ENCODE results near the gene DRC1.
A peak's percentile ranks its signal among the peaks of the same experiment; 100 is the strongest.
"Not testable (repeated sequence)": the region's sequence is repeated elsewhere in the genome, so short reads cannot be mapped to it uniquely, and the experiment has no call there.

Gene DRC1

GRCh38 chr2:26401739-26402541 lies at the start of gene DRC1:
Gene DRC1 (plus strand): TSS chr2:26401920. CDS start chr2:26401990, 70 bp downstream.
- no peak for DNase-seq (ENCODE audit: low spot score)

GRCh38 chr2:26352892-26353291 lies 48.8 kb upstream of the DRC1 start:
- peak; percentile 73 for DNase-seq (ENCODE audit: low spot score)

- DNase-seq (ENCODE audit: low spot score), result not testable (repeated sequence)
Observed at GRCh38 chr2:26354469-26354868, 47.3 kb upstream of the DRC1 start.

- peak; percentile 93 for DNase-seq (ENCODE audit: low spot score)
Observed at GRCh38 chr2:26355038-26355995, 46.4 kb upstream of the DRC1 start.

GRCh38 chr2:26356111-26356510 lies 45.6 kb upstream of the DRC1 start:
- peak; percentile 64 for DNase-seq (ENCODE audit: low spot score)

GRCh38 chr2:26356771-26357170 lies 44.9 kb upstream of the DRC1 start:
- DNase-seq (ENCODE audit: low spot score), result no peak

- DNase-seq (ENCODE audit: low spot score), result no peak
Observed at GRCh38 chr2:26359886-26360473, 41.7 kb upstream of the DRC1 start.

- no peak for DNase-seq (ENCODE audit: low spot score)
Observed at GRCh38 chr2:26363323-26363722, 38.4 kb upstream of the DRC1 start.

- DNase-seq (ENCODE audit: low spot score), result no peak
Observed at GRCh38 chr2:26363958-26364357, 37.8 kb upstream of the DRC1 start.

GRCh38 chr2:26364669-26365068 lies 37.1 kb upstream of the DRC1 start:
- no peak for DNase-seq (ENCODE audit: low spot score)

- DNase-seq (ENCODE audit: low spot score), result no peak
Observed at GRCh38 chr2:26366957-26367356, 34.8 kb upstream of the DRC1 start.

GRCh38 chr2:26369664-26370063 lies 32.1 kb upstream of the DRC1 start:
- not testable (repeated sequence) for DNase-seq (ENCODE audit: low spot score)

GRCh38 chr2:26370909-26371308 lies 30.8 kb upstream of the DRC1 start:
- DNase-seq (ENCODE audit: low spot score), result not testable (repeated sequence)

- no peak for DNase-seq (ENCODE audit: low spot score)
Observed at GRCh38 chr2:26376799-26377198, 24.9 kb upstream of the DRC1 start.

GRCh38 chr2:26380281-26380680 lies 21.4 kb upstream of the DRC1 start:
- DNase-seq (ENCODE audit: low spot score), result no peak

- DNase-seq (ENCODE audit: low spot score), result no peak
Observed at GRCh38 chr2:26382564-26382963, 19.2 kb upstream of the DRC1 start.

GRCh38 chr2:26384183-26384582 lies 17.5 kb upstream of the DRC1 start:
- DNase-seq (ENCODE audit: low spot score), result no peak

- no peak for DNase-seq (ENCODE audit: low spot score)
Observed at GRCh38 chr2:26384597-26384996, 17.1 kb upstream of the DRC1 start.

GRCh38 chr2:26387189-26387588 lies 14.5 kb upstream of the DRC1 start:
- no peak for DNase-seq (ENCODE audit: low spot score)

GRCh38 chr2:26394694-26395093 lies 7.0 kb upstream of the DRC1 start:
- no peak for DNase-seq (ENCODE audit: low spot score)

- no peak for DNase-seq (ENCODE audit: low spot score)
Observed at GRCh38 chr2:26395394-26395793, 6.3 kb upstream of the DRC1 start.

GRCh38 chr2:26396734-26397298 lies 4.9 kb upstream of the DRC1 start:
- DNase-seq (ENCODE audit: low spot score), result no peak

All from hematopoietic multipotent progenitor cell treated with erythropoietin and hydrocortisone succinate and interleukin-3 and kit ligand, for 15 days (in vitro differentiated cells).